Stimulated activated CD8-positive, alpha-beta memory T cell treated with anti-CD3 and anti-CD28 coated beads, Interleukin-15, amount 100 ng/mL, for 4 hours (primary cell): Measurements from ENCODE around the gene TEX19.
"Not testable (repeated sequence)": the region's sequence is repeated elsewhere in the genome, so short reads cannot be mapped to it uniquely, and the experiment has no call there.

ENCODE experiments used
- DNase-seq, 2 donors: peaks; one replicate each; pipeline ENCODE4 v3.0.0-alpha.2; 2020; ENCODE audit warnings: low read depth in 2 of 2

The TEX19 gene

DNA sequence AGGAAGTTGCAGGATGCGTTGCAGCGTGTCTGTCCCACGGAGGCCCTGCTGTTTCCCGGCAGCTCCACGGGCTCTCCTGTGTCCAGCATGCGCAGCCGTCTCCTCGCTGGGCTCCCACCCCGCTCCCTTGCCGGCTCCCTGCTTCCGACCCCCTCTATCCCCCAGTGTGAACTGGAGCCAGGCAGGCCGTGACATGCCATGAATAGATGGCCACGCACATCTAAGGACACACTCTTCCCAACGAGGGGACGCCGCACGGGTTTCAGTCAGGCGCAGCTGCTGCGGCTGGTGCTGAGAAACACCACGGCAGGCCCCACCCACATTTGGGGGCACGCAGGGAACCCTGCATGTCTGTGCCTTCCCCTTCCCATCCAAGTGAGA lies 49.9 kb downstream of the TEX19 start:
- DNase-seq = no peak

DNA sequence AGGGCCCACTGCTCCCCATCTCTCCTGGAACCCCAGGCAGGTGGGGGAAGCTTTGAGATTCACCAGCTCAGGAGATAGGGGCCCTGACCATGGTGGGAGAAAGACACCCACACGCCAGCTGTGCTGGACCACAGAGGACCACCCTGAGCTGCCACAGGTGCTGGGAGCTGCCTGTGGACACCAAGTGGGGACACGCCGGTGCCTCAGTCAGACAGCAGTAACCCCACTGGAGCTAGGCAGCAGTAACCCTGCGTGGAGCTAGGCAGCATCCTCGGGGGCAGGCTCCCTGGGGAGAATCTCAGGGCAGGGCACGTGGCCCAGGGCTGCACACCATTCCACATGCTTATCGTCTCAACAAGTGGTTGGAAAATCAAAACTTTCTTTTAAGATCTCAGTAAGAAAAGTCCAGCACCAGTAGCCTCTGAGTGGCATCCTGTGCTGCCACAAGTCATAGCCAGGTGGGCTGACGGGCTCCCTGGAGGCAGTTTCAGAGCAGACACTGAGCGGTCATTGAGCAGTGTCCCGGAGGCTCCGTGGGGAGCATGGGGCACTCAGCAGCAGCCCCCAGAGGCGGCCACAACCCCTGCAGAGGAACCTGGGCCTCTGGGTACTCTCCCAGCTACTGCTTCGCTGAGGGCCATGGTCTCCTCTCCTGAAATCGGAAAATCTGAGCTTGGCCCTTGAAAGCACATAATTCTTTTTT lies 51.1 kb downstream of the TEX19 start:
- no peak for DNase-seq

DNA sequence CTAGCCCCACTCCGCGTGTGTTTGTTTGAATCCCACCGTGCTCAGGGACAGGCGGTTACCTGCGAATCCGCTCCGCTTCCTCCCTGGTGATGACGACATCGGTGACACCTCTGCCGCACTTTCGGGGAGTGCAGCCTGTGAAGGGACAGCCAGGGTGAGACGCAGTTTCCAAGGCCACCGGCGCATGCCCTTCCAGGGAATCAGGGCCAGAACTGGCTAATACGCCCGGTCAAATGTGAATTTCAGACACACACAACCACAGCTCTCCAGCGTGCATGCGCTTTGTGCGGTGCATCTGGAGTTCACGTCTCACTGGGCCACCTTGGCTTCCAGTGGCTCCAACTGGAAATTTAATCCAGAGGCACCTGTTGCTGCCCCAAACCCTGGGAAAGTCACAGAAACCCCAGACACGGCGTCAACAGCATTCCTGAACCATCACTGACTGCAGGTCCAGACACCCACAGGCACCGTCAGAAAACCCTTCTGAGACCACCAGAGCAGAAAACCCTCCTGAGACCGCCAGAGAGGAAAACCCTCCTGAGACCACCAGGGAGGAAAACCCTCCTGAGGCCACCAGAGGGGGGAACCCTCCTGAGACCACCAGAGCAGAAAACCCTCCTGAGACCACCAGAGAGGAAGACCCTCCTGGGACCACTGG lies 52.5 kb downstream of the TEX19 start:
- no peak for DNase-seq

DNA sequence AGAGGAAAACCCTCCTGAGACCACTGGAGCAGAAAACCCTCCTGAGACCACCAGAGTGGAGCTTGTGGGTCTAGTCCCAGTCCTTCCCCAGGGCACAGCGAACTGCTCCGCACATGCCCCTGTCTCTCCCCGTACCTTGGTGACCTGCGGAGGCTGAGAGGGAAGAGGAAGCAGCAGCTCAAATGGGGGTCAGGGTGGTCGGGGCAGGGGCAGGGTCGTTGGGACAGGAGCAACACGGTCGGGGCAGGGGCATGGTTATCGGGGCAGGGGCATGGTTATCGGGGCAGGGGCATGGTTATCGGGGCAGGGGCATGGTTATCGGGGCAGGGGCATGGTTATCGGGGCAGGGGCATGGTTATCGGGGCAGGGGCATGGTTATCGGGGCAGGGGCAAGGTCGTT lies 53.0 kb downstream of the TEX19 start:
- DNase-seq = not testable (repeated sequence)

DNA sequence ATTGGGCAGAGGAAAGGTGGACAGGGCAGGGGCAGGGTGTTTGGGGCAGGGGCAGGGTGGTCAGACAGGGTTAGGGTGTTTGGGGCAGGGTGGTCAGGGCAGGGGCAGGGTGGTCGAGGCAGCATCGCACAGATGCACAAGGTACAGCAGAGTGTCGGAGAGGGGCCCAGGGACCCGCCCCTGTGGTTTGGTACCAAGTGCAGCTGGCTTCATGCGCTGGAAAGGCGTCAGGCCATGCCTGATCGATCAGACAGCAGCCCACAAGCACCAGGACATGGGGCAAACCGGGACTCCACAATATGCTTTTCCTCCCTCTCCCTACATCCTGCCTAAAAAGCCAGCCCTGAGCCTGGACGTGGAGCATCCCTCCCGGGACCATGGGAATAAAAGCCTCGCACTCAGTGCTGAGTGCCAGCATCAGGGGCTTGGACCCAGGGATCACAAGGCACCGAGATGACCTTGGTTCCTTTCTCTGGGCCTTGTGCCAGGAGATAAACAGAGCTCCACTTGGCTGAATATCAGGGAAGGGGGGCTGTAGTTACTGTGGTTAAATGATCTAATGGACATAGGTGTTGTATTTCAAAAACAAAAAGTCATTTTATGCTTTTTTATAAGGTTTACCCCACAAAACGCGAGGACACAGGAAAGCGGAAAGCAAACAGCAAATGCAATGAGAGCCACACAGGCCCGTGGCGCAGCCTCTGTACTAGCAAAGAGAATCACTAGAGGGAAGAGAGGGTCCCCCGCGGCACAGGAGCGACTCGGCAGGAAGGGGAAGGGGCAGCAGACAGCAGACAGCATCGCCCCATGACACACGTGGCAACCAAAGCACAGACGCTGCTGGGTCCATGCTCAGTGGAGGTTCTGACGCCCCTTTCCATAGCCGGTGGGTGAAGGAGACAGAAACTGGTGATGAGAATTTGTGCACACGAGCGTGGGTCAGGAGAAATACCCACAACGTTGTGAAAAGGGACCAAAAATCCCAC lies 53.8 kb downstream of the TEX19 start:
- DNase-seq = no peak
